ENCODE measurements around the gene S100PBP. TPM values are rescaled to one million over a fixed set of nuclear protein-coding genes. Genes with fewer than 3 reads are reported as not detected.

S100PBP gene
- 44.8 and 62.9 TPM in 2 replicates for total RNA-seq

- DNase-seq (ENCODE audit: low read depth), result peak; percentile 86
These were observed at the start of gene S100PBP, which contains the start of gene YARS1 for GRCh38 chr1:32817159-32817814. Gene S100PBP (plus strand): TSS chr1:32817653. CDS start chr1:32826100, 8,447 bp downstream. Gene YARS1 (minus strand): TSS chr1:32817358. CDS start chr1:32817244, 114 bp downstream.

GRCh38 chr1:32768110-32768850, 49.2 kb upstream of the S100PBP start:
- no peak for DNase-seq (ENCODE audit: low read depth)

GRCh38 chr1:32769524-32770220, 47.8 kb upstream of the S100PBP start:
- no peak for DNase-seq (ENCODE audit: low read depth)

GRCh38 chr1:32770221-32770731, 47.2 kb upstream of the S100PBP start:
- no peak for DNase-seq (ENCODE audit: low read depth)

- DNase-seq (ENCODE audit: low read depth), result no peak
These were observed 46.5 kb upstream of the S100PBP start for GRCh38 chr1:32770741-32771548.

GRCh38 chr1:32771561-32772280, 45.7 kb upstream of the S100PBP start:
- DNase-seq (ENCODE audit: low read depth), result no peak

- no peak for DNase-seq (ENCODE audit: low read depth)
These were observed 45.0 kb upstream of the S100PBP start for GRCh38 chr1:32772281-32773017.

GRCh38 chr1:32773018-32773763, 44.3 kb upstream of the S100PBP start:
- peak; percentile 65 for DNase-seq (ENCODE audit: low read depth)

GRCh38 chr1:32773764-32774463, 43.5 kb upstream of the S100PBP start:
- no peak for DNase-seq (ENCODE audit: low read depth)

GRCh38 chr1:32774464-32774808, 43.0 kb upstream of the S100PBP start:
- no peak for DNase-seq (ENCODE audit: low read depth)

GRCh38 chr1:32774950-32775634, 42.4 kb upstream of the S100PBP start:
- peak; percentile 74 for DNase-seq (ENCODE audit: low read depth)

- DNase-seq (ENCODE audit: low read depth), result no peak
These were observed 41.7 kb upstream of the S100PBP start for GRCh38 chr1:32775640-32776337.

- no peak for DNase-seq (ENCODE audit: low read depth)
These were observed 38.2 kb upstream of the S100PBP start for GRCh38 chr1:32779242-32779641.

GRCh38 chr1:32780005-32780404, 37.4 kb upstream of the S100PBP start:
- no peak for DNase-seq (ENCODE audit: low read depth)

- DNase-seq (ENCODE audit: low read depth), result no peak
These were observed 36.7 kb upstream of the S100PBP start for GRCh38 chr1:32780628-32781234.

GRCh38 chr1:32782086-32782485, 35.4 kb upstream of the S100PBP start:
- DNase-seq (ENCODE audit: low read depth), result no peak

GRCh38 chr1:32783851-32784250, 33.6 kb upstream of the S100PBP start:
- peak; percentile 79 for DNase-seq (ENCODE audit: low read depth)

Measured in renal cortical epithelial cell (primary cell).